Measurements from ENCODE around the gene SNX20.

GRCh38 chr16:50673496-50674275 lies 7.4 kb downstream of the SNX20 start:
- TF ChIP-seq CTCF (IDR thresholded peaks at IDR 0.05) (no peak), POLR2A (IDR thresholded peaks at IDR 0.05) (no peak)
